ENCODE data around the gene ARVCF.

Gene ARVCF

GRCh38 chr22:20052309-20053259, 36.0 kb upstream of the ARVCF start:
- no peak for DNase-seq

DNA sequence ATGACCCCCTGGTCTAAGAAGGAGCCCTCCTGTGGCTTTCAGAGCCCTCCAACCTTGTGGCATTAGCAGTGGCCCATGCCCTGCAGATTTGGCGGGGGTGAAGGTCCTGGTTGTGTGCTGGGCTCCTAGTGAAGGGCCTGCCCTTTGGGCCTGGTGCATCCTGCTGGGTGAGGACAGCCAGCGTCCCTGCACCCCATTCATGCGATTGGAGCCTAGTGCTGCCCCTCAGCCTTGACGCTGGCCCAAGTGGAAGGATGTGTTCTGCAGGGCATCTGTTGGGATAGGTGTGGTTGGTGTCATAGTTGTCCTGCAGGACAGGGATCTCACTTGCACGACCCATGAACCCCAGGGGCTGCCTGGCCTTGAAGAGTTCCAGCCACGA, 35.3 kb upstream of the ARVCF start:
- no peak for DNase-seq

DNA sequence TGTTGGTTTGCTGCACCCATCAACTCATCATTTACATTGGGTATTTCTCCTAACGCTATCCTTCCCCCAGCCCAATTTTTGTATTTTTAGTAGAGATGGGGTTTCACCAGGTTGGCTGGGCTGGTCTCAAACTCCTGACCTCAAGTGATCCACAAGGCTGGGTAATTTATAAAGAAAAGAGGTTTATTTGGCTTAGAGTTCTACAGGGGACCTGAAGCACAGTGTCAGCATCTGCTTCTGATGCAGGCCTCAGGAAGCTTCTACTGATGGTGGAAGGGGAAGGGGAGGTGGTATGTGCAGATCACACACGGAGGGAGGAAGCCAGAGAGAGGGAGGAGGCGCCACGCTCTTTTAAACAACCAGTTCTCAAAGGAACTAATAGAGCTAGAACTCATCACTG, 30.1 kb upstream of the ARVCF start:
- no peak for DNase-seq

- DNase-seq, result no peak
Measured at GRCh38 chr22:20044495-20045151, 28.0 kb upstream of the ARVCF start.

DNA sequence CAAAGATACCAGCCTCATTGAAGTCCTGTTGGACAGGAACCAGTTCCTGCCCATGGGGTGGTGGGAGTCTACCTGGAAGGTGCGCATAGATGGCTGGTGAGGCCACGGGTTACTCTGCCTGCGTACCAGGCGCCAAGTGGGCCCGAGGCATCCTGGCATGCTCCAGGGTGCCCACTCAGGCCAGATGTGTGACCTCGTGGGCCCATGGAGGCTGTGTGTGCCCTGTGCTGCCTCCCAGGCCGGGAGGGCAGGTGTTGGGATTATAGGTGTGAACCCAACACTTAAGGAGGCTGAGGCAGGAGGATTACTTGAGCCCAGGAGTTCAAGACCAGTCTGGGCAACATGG, 27.3 kb upstream of the ARVCF start:
- no peak for DNase-seq

DNA sequence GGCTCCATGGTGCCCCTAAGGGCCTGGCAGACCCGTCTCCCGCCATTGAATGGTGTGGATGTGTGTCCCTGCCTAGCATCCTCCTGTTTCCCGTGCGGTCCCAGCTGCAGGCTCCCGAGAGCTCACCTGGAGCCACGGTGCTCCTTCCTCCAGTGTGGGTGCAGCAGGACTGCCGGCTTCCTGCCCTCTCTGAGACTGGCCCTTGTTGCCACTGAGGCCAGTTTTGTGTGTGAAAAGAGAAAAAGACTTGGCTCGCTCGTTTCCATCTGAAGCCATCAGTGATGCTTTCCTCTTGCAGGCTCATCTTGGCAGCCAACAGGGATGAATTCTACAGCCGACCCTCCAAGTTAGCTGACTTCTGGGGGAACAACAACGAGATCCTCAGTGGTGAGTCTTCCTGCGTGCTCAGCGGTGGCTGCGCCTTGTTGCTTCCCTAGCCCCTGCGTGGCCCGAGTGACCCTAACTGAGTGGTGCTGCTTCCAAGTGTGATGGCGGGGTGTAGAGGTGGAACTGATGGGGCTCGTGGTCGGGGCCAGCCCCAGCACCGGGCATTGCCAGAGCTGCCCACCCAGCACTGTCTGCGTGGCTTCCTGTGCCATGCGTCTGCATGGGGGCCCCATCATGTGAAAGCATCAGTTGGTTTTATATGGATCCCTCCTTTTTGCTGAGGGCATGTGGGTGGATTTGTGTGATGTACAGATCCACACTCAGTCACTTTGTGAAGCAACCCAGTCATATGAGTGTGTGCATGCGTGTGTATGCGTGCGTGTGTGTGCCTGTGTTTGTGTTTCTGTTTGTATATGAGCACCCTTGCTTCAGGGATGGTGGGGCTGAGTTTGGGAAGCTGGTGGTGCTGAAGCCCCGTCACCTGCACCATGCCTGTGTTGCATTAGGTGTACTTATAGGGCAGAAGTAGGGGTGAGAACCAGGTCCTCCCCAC, 26.7 kb upstream of the ARVCF start:
- no peak for DNase-seq

- DNase-seq, result no peak
Measured at GRCh38 chr22:20040327-20041200, 23.9 kb upstream of the ARVCF start.

DNA sequence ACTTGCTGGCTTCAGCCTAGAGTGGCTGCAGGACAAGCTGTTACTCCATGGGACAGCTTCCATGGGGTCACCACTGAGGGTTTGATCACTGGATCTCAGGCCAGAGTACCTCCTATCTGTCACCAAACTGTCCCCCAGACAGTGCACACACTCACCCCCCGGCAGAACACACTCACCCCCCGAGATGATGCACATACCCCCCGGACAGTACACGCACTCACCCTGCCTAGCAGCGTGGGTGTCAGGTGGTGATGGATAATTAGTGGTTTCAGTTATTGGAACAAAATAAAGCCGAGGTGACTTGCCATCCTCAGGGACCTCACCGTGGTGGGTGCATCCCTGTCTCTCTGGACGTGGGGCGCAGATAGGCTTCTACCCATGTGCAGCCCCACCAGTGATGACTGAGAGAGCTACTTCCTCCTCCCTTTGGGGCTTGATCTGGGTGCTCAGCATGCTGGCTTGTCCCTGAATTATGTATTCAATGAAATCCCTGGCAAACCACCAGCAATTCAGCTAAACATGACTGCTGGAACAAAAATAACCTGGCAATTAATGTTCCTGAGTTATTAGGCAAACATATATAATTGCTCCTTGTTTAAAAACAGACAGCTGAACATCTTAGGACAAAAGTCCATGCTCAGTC, 23.2 kb upstream of the ARVCF start:
- no peak for DNase-seq

DNA sequence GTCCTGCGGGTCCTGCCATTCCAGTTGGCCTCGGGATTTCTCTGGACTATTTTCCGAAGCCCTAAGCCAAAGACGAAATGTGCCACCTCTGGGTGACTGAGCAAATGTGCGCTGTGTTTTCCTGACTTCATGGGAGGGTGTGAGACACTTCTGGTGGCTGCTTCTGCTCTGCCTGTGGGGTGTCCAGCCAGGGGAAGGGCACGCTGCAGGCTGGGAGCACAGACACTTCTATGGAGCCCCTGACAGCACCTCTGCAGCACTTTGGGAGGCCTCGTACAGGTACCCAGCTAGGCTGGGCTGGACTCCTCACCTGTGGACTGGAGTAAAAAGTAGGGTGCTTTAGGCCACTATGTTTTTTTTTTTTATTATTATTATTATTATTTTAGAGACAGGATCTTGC, 22.0 kb upstream of the ARVCF start:
- no peak for DNase-seq

- DNase-seq, result no peak
Measured at GRCh38 chr22:20037419-20037818, 20.8 kb upstream of the ARVCF start.

DNA sequence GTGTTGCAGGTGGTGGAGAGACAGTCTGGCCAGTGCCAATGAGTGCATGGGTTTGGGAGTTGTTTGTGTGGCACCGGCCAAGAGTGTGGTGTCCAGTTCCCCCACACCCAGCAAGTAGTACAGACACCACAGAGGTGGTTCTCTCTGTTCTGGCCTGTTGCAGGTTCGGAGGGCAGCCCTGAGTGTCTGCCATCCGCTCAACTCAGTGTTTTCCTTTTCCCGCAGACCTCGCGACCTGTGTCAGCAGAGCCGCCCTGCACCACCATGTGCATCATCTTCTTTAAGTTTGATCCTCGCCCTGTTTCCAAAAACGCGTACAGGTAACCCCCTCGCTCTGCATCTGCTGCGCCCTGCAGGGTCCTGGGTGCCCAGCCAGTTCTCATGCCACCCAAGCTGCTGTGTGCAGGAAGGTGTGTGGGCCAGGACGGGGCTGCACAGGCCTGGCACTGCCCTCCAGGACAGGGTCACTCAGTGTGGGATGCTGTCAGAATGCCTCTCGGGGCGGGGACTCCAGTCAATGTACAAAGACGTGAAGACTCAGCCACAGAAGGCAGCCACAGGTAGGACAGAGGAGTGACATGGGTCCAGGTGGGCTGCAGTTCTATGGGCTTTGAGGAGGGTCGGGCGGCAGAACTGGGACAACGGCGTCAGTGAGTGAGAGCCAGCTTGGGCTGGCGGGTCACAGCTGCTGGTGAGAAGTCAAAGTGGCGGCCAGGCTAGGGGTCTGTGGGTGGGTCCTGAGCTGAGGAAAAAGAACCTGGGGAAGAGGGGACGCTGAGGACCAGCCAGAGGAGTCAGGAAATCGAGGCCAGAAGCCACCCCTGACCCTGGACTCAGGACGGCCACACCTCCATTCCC, 20.1 kb upstream of the ARVCF start:
- DNase-seq, result no peak

DNA sequence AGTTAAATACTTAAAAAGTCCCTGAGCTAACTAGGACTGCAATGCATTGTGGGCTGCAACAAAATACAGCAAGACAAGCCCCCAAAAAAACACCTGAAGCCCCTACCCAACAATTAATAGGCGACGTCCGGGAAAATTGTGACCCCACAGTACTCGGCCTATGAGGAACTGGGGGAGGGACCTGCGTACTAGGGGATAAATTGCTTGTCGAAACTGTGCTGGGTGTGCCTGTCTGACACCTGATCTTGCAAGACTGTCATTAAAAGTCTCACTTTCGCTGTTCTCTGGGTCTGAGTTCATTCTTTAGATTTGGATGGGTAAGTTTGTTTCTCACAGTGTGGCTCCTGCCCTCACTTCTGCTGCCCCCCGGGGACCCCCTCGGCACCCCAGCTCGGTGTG, 19.5 kb upstream of the ARVCF start:
- no peak for DNase-seq

DNA sequence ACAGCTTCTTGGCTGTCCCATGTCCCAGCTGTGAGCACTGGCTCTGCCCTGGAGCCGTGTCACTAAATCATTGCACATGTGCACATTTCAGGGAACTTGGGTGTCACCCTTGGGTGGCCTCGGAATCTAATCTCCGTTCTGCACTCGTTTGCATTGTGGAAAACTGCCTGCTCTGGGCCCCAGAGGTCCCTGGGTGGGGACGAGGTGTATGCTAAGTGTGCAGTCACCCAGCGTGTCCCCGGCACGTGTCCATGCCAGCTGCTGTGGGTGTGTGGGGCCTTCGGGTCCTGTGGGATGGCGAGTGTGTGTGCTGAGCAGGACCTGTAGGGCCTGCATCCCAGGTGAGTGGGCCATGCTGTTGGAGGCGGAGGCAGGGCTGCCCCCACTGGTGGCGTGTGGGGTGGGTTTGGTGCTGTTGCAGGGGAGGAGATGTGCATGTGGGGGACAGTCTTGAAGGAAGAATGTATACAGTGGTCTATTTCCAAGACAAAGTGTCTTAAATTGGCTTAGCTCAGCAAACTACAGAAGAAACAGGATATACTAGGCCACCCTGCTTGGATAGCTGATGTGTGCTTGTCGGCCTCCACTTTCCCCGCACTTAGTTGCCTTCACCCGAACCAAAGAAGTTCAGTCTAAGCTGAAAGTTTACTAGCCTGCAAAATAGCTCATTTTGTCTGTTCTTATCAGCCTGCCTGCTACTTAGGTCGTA, 18.9 kb upstream of the ARVCF start:
- DNase-seq, result no peak

GRCh38 chr22:20034143-20034542, 17.5 kb upstream of the ARVCF start:
- DNase-seq, result no peak

- DNase-seq, result no peak
Measured at GRCh38 chr22:20033045-20033706, 16.6 kb upstream of the ARVCF start.

GRCh38 chr22:20032407-20032991, 15.9 kb upstream of the ARVCF start:
- no peak for DNase-seq

DNA sequence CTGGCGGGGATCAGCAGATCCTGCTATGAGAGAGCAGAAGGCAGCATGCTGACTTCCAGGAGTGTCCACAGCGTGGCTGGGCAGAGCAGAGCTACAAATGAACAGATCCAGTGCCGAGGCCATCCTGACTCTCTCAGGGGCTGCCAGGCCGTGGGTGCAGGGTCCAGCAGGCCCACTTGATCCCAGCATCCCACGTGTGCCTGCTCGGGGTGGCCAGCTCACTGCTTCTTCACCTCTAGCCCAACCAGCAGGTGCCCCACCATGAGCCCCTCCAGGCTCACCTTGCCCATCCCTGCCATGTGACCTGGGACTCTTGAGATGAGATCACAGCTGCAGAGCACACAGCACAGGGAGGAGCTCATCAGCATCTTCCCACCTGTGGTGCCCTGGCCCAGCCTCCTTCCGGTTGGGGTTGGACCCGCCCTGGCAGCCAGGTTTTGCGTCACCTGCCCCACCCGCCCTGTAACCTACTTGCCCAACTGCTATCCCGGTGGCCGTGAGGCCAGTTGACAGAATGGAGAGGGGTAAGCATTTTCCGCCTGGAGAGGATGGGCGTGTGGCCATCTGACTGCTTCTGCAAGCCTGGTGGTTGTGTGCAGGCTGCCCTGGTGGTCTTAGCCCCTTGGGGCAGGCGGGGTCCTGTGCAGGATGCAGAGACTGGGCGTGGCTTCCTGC, 15.2 kb upstream of the ARVCF start:
- peak; percentile 46 for DNase-seq

- DNase-seq, result no peak
Measured at GRCh38 chr22:20029550-20030225, 13.1 kb upstream of the ARVCF start.
